Hematopoietic multipotent progenitor cell treated with erythropoietin and hydrocortisone succinate and interleukin-3 and kit ligand, for 15 days (in vitro differentiated cells): ENCODE measurements around the gene MTHFD1L.
"Not testable (repeated sequence)": the region's sequence is repeated elsewhere in the genome, so short reads cannot be mapped to it uniquely, and the experiment has no call there.

ENCODE experiments used
- DNase-seq: peaks from one replicate; pipeline ENCODE4 v3.0.0-alpha.2; 2015; ENCODE audit warnings: low spot score

MTHFD1L gene

GRCh38 chr6:150865406-150866146 is at the start of gene MTHFD1L:
TSS of gene MTHFD1L (plus strand) at chr6:150865702. CDS start at chr6:150865823, 121 bp downstream.
- DNase-seq: peak; percentile 52

- DNase-seq: not testable (repeated sequence)
Measured at GRCh38 chr6:150816554-150816953, 48.9 kb upstream of the MTHFD1L start.

GRCh38 chr6:150822932-150823331 is 42.6 kb upstream of the MTHFD1L start:
- no peak for DNase-seq

- no peak for DNase-seq
Measured at GRCh38 chr6:150826788-150827187, 38.7 kb upstream of the MTHFD1L start.

- not testable (repeated sequence) for DNase-seq
Measured at GRCh38 chr6:150828107-150828506, 37.4 kb upstream of the MTHFD1L start.

- no peak for DNase-seq
Measured at GRCh38 chr6:150830439-150831165, 34.9 kb upstream of the MTHFD1L start.

- no peak for DNase-seq
Measured at GRCh38 chr6:150831577-150831976, 33.9 kb upstream of the MTHFD1L start.

GRCh38 chr6:150835620-150836019 is 29.9 kb upstream of the MTHFD1L start:
- no peak for DNase-seq

GRCh38 chr6:150840185-150840584 is 25.3 kb upstream of the MTHFD1L start:
- DNase-seq: no peak

- DNase-seq: no peak
Measured at GRCh38 chr6:150841189-150841588, 24.3 kb upstream of the MTHFD1L start.

GRCh38 chr6:150841697-150842096 is 23.8 kb upstream of the MTHFD1L start:
- DNase-seq: no peak

GRCh38 chr6:150844371-150844770 is 21.1 kb upstream of the MTHFD1L start:
- no peak for DNase-seq

GRCh38 chr6:150846641-150847040 is 18.9 kb upstream of the MTHFD1L start:
- no peak for DNase-seq

GRCh38 chr6:150848400-150848799 is 17.1 kb upstream of the MTHFD1L start:
- no peak for DNase-seq

GRCh38 chr6:150854392-150854791 is 11.1 kb upstream of the MTHFD1L start:
- DNase-seq: not testable (repeated sequence)

- DNase-seq: not testable (repeated sequence)
Measured at GRCh38 chr6:150855171-150855570, 10.3 kb upstream of the MTHFD1L start.

- no peak for DNase-seq
Measured at GRCh38 chr6:150857062-150857944, 8.2 kb upstream of the MTHFD1L start.

- no peak for DNase-seq
Measured at GRCh38 chr6:150857945-150858308, 7.6 kb upstream of the MTHFD1L start.

GRCh38 chr6:150861448-150862168 is 3.9 kb upstream of the MTHFD1L start:
- DNase-seq: not testable (repeated sequence)

GRCh38 chr6:150863213-150863928 is 2.1 kb upstream of the MTHFD1L start:
- DNase-seq: no peak

GRCh38 chr6:150865043-150865405 is 478 bp upstream of the MTHFD1L start:
- no peak for DNase-seq
